Motor neuron (in vitro differentiated cells): ENCODE results near the gene TFRC. TPM values are rescaled to one million over a fixed set of nuclear protein-coding genes. Genes with fewer than 3 reads are reported as not detected.
"Not testable (repeated sequence)": the region's sequence is repeated elsewhere in the genome, so short reads cannot be mapped to it uniquely, and the experiment has no call there.

Experiments used
- ATAC-seq, 8 experiments: fragments of 200-7000 bp; cut with Tn5 transposase; replicated peaks in 6 of 8; 2 replicates each; pipeline ENCODE4 v1.8.0; 2021; ENCODE audit warnings: mild to moderate bottlenecking in 8 of 8, moderate library complexity in 8 of 8
- H3K27ac ChIP-seq, 2 donors: fragments of 250-450 bp; sonication (Bioruptor Pico); 2 replicates each; pipeline ENCODE4 v1.9.0; 2021; ENCODE audit warnings: antibody characterized with exemption in 2 of 2, mild to moderate bottlenecking in 2 of 2, moderate library complexity in 1 of 2
- H3K4me1 ChIP-seq, 2 donors: fragments of 250-450 bp; sonication (Bioruptor Pico); replicated peaks in 1 of 2; 2 replicates each; pipeline ENCODE4 v1.6.1; 2021; ENCODE audit warnings: antibody characterized with exemption in 2 of 2, mild to moderate bottlenecking in 2 of 2, moderate library complexity in 1 of 2
- H3K4me3 ChIP-seq, 5 donors: fragments of 250-450 bp; sonication (Bioruptor Pico); 2 replicates each; pipeline ENCODE4 v1.9.0; 2021; ENCODE audit warnings: antibody characterized with exemption in 5 of 5, mild to moderate bottlenecking in 5 of 5, moderate library complexity in 4 of 5
- WGBS, 10 experiments: fragments of 450-650 bp; shearing (Covaris generic); methylation state at CpG; one replicate each; pipeline ENCODE4 v1.0.0; 2022; 5-methylcytosine and 5-hydroxymethylcytosine counted together
- in situ Hi-C, 9 experiments: fragments of 400-800 bp; cut with MboI; loops; one replicate each; pipeline ENCODE4 v1.15.0; 2021; ENCODE audit warnings: low sequenced_read_pairs in 9 of 9, low pct_unique_long_range_greater_than_20kb in 2 of 9; ENCODE audit not compliant: unreplicated experiment in 9 of 9
- total RNA-seq, 8 experiments: library from RNA; unstranded; fragments of 300-600 nt; gene quantifications; 2 replicates each; pipeline versions ENCODE4 v1.2.3 to v1.2.4, GENCODE V29; 2022

TFRC gene
- total RNA-seq, 8 experiments from 2014 or later, result 39.1 to 148 (median 55.7) TPM

DNA sequence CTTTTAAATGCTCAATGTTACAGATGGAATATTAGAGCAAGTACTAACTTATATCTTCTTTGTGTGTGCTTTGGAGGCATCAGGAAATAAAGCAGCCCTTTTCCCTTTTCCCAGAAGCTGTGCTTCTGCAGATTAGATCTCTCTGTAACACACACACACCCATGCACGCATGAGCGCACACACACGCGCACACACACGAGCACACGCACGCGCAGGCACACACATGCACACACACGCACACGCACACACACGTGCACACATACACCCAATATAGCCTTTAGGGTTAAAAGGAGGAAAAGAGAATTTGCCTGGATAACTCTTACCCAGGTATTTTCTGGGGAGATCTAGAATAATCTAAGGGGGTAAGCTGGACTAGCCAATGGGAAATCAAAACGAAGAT, 56.9 kb downstream of the TFRC start:
- 14 to 69% (median 59%) methylated on average over 1 to 12 of the region's 12 CpGs; no CpG with 5 or more reads in 6 of the 10 experiments for WGBS, 10 experiments
- Histone ChIP-seq H3K4me1 (no peaks in the 10 kb centered on the region), H3K27ac (no peak overlapping the region), H3K4me3 (no peak overlapping the region)
- in situ Hi-C loops, result loop anchor here in 1 of 9 experiments (25.0 kb wide), 1 partner anchor 487 kb away; the partner anchor contains the start of genes RNF168 and SMCO1
- ATAC-seq, result no peak

GRCh38 chr3:196023947-196024346, 57.9 kb downstream of the TFRC start:
- ATAC-seq, result no peak
- WGBS, 10 experiments, result 50 to 100% (median 81%) methylated on average over 3 to 8 of the region's 8 CpGs
- in situ Hi-C loops, result no loop called here
- H3K4me3 ChIP-seq, result no peak overlapping the region
- no peaks in the 10 kb centered on the region for H3K4me1 ChIP-seq
- no peak overlapping the region for H3K27ac ChIP-seq

DNA sequence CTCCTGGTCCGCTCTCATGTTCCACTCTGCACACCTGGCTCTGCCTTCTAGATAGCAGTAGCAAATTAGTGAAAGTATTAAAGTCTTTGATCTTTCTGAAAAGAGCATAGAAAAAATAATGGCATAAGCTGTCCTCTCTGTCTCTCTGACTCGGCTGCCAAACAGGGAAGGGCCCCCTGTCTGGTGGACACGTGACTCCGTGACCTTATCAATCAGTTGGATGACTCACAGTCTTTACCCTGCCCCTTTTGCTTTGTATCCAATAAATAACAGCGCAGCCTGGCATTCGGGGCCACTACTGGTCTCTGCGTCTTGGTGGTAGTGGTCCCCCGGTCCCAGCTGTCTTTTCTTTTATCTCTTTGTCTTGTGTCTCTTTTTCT, 59.4 kb downstream of the TFRC start:
- peak in 1 of 8 experiments; percentile 32 for ATAC-seq
- H3K27ac ChIP-seq, H3K4me1 ChIP-seq, in situ Hi-C loops, H3K4me3 ChIP-seq: not testable (repeated sequence)
- 0 to 88% (median 74%) methylated on average over 1 to 7 of the region's 8 CpGs; no CpG with 5 or more reads in 1 of the 10 experiments for WGBS, 10 experiments

GRCh38 chr3:196020373-196020772, 61.5 kb downstream of the TFRC start:
- Histone ChIP-seq H3K27ac (no peak overlapping the region), H3K4me1 (no peaks in the 10 kb centered on the region), H3K4me3 (no peak overlapping the region)
- no peak for ATAC-seq
- in situ Hi-C loops, result no loop called here
- WGBS, 10 experiments, result 32 to 100% (median 86%) methylated on average over 1 to 3 of the region's 3 CpGs; no CpG with 5 or more reads in 2 of the 10 experiments

GRCh38 chr3:196019576-196019975, 62.3 kb downstream of the TFRC start:
- H3K4me1 ChIP-seq, H3K4me3 ChIP-seq, in situ Hi-C loops, H3K27ac ChIP-seq: not testable (repeated sequence)
- 6 to 100% (median 78%) methylated on average over 2 to 4 of the region's 12 CpGs; no CpG with 5 or more reads in 6 of the 10 experiments for WGBS, 10 experiments
- ATAC-seq, result peak in 2 of 8 experiments; percentile 9 to 17

DNA sequence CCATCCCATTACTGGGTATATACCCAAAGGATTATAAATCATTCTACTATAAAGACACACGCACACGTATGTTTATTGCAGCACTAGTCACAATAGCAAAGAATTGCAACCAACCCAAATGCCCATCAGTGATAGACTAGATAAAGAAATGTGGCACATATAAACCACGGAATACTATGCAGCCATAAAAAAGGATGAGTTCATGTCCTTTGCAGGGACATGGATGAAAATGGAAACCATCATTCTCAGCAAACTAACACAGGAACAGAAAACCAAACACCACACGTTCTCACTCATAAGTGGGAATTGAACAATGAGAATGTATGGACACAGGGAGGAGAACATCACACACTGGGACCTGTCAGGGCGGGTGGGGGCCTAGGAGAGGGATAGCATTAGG, 63.7 kb downstream of the TFRC start:
- H3K4me3 ChIP-seq, H3K4me1 ChIP-seq, ATAC-seq, H3K27ac ChIP-seq, in situ Hi-C loops: not testable (repeated sequence)
- WGBS, 10 experiments, result 40 to 100% (median 76%) methylated on average over 1 to 4 of the region's 5 CpGs; no CpG with 5 or more reads in 4 of the 10 experiments

GRCh38 chr3:196016485-196016884, 65.4 kb downstream of the TFRC start:
- in situ Hi-C loops, result no loop called here
- H3K4me3 ChIP-seq, result no peak overlapping the region
- 0 to 100% (median 8%) methylated on average over 1 to 2 of the region's 2 CpGs; no CpG with 5 or more reads in 3 of the 10 experiments for WGBS, 10 experiments
- H3K27ac ChIP-seq, result no peak overlapping the region
- peak in 4 of 8 experiments; percentile 49 to 95 (median 90) for ATAC-seq
- no peaks in the 10 kb centered on the region for H3K4me1 ChIP-seq

- WGBS, 10 experiments, result 0 to 100% (median 83%) methylated on average over 1 of the region's 1 CpG; no CpG with 5 or more reads in 4 of the 10 experiments
- Histone ChIP-seq H3K4me1 (no peaks in the 10 kb centered on the region), H3K27ac (no peak overlapping the region), H3K4me3 (no peak overlapping the region)
- ATAC-seq, result peak in 3 of 8 experiments; percentile 63 to 91 (median 66)
- in situ Hi-C loops, result no loop called here
These were observed 65.8 kb downstream of the TFRC start for GRCh38 chr3:196016059-196016458.

- no peak overlapping the region for H3K27ac ChIP-seq
- H3K4me1 ChIP-seq, result no peaks in the 10 kb centered on the region
- no peak for ATAC-seq
- 30 to 81% (median 70%) methylated on average over 1 to 6 of the region's 15 CpGs; no CpG with 5 or more reads in 3 of the 10 experiments for WGBS, 10 experiments
- no peak overlapping the region for H3K4me3 ChIP-seq
- in situ Hi-C loops, result no loop called here
These were observed 68.1 kb downstream of the TFRC start for GRCh38 chr3:196013587-196014487.

- 80 to 100% (median 85%) methylated on average over 1 to 9 of the region's 15 CpGs; no CpG with 5 or more reads in 3 of the 10 experiments for WGBS, 10 experiments
- no peaks in the 10 kb centered on the region for H3K4me1 ChIP-seq
- no peak for ATAC-seq
- in situ Hi-C loops, result no loop called here
- no peak overlapping the region for H3K27ac ChIP-seq
- no peak overlapping the region for H3K4me3 ChIP-seq
These were observed 68.9 kb downstream of the TFRC start for GRCh38 chr3:196012941-196013476.

DNA sequence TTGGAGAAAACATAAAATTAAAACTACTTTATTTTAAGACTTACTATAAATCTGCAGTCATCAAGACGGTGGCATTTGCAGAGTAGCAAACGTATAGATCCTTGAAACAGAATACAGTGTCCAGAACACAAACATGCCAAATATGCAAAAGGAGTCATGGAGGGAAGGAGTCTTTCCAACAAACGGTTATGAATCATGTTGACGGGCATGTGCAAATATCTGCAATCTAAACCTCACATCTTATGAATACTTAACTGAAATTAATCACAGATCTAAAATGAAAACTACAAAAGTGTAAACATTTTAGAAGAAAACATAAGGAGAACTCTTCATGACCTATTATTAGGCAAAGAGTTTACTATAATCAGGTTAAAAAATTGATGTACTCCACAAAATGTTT, 69.4 kb downstream of the TFRC start:
- Histone ChIP-seq H3K4me1 (no peaks in the 10 kb centered on the region), H3K4me3 (no peak overlapping the region), H3K27ac (no peak overlapping the region)
- 0 to 95% (median 74%) methylated on average over 2 to 4 of the region's 4 CpGs; no CpG with 5 or more reads in 1 of the 10 experiments for WGBS, 10 experiments
- peak in 1 of 8 experiments; percentile 37 for ATAC-seq
- in situ Hi-C loops, result no loop called here

- 80 to 100% (median 91%) methylated on average over 1 to 2 of the region's 5 CpGs; no CpG with 5 or more reads in 5 of the 10 experiments for WGBS, 10 experiments
- in situ Hi-C loops, result no loop called here
- H3K4me3 ChIP-seq, result no peak overlapping the region
- H3K4me1 ChIP-seq, result no peaks in the 10 kb centered on the region
- no peak overlapping the region for H3K27ac ChIP-seq
- ATAC-seq, result no peak
These were observed 72.4 kb downstream of the TFRC start for GRCh38 chr3:196009456-196009855.

DNA sequence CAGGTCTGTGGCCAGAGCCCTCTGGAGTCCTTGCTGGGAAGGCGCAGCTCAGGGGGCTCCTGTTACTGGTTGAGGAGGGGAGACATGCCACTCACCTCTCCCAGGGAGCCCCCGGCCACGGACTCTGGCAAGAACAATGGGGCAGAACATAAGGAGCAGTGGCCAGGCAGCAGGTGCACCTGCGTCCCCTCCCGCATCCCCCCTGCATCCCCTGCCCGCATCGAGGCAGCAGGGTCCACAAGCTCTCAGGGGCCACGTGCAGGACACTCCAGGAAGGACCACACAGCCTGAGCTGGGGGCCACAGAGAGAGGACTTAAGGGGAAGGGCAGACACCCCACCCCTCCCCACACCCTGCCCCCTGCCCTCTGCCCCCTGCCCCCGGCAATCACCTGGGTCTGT, 73.0 kb downstream of the TFRC start:
- in situ Hi-C loops, result no loop called here
- H3K4me3 ChIP-seq, result no peak overlapping the region
- H3K4me1 ChIP-seq, result no peaks in the 10 kb centered on the region
- no peak for ATAC-seq
- H3K27ac ChIP-seq, result no peak overlapping the region
- 90% methylated on average over 3 of the region's 9 CpGs; no CpG with 5 or more reads in 9 of the 10 experiments for WGBS, 10 experiments
